Measurements from ENCODE around the gene TMEFF2. TPM values are rescaled to one million over a fixed set of nuclear protein-coding genes. Genes with fewer than 3 reads are reported as not detected.

Gene TMEFF2
- total RNA-seq, 1 donor from 2014 or later, result not detected

- intact Hi-C loops (cut with DNase I), result no loop called here
- no peak for DNase-seq
- H3K4me3 ChIP-seq, result no peak overlapping the region
- ATAC-seq, result no peak
- no peaks in the 10 kb centered on the region for H3K36me3 ChIP-seq
- no peak for TF ChIP-seq CTCF (IDR thresholded peaks at IDR 0.05)
- H3K27ac ChIP-seq, result no peak overlapping the region
- no peaks in the 10 kb centered on the region for H3K4me1 ChIP-seq
- H3K27me3 ChIP-seq, result no peaks in the 10 kb centered on the region
- peaks cover 5% of the 10 kb centered on the region for H3K9me3 ChIP-seq
Measured at GRCh38 chr2:192004188-192004963, 190.4 kb downstream of the TMEFF2 start.

- H3K36me3 ChIP-seq, result no peaks in the 10 kb centered on the region
- no peak overlapping the region for H3K4me3 ChIP-seq
- no peak for TF ChIP-seq CTCF (IDR thresholded peaks at IDR 0.05)
- peaks cover 4% of the 10 kb centered on the region for H3K9me3 ChIP-seq
- H3K27me3 ChIP-seq, result no peaks in the 10 kb centered on the region
- no peak overlapping the region for H3K27ac ChIP-seq
- H3K4me1 ChIP-seq, result no peaks in the 10 kb centered on the region
- intact Hi-C loops (cut with DNase I), result no loop called here
- no peak for DNase-seq
- ATAC-seq, result no peak
Measured at GRCh38 chr2:192002418-192002817, 192.3 kb downstream of the TMEFF2 start.

DNA sequence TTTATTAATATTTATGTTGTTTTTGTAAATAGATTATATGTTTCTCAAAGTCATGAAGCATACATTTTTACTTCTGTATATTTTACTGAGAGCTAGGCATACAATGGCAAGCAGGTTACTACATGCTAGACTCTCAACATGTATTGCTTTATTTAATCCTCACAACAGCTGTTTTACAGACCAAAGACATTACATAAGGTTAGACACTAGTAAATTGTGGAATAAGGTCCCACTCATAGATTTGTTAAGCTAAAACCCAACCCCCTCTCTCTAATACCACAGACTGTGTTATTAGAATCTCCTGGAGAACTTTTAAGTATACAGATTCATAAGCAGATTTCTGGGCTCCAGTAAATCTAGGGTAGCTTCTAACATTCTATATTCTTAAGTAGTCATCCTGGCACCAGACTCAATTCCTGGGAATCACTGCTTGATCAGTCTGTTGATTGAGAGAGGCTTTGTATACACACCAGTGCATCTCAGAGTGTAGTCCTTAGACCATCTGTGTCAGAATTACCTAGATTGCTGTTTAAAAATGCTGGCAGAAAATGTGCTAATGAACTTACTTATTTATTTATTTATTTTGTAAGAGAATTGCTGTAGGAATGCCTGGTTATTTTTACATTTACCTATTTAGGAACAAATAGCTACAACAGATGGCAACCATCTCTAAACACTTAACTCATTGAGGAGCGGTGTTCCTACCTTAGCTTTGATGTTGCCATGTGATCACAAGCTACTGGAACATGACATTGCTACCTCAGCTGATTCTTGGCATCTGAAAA lies 194.3 kb downstream of the TMEFF2 start:
- no peak for ATAC-seq
- TF ChIP-seq CTCF (IDR thresholded peaks at IDR 0.05), result no peak

GRCh38 chr2:191999101-191999841 lies 195.5 kb downstream of the TMEFF2 start:
- no peak for TF ChIP-seq CTCF (IDR thresholded peaks at IDR 0.05)
- ATAC-seq, result no peak
- intact Hi-C loops (cut with DNase I), result no loop called here
- Histone ChIP-seq H3K4me1 (no peaks in the 10 kb centered on the region), H3K36me3 (no peaks in the 10 kb centered on the region), H3K27ac (no peak overlapping the region), H3K27me3 (no peaks in the 10 kb centered on the region), H3K4me3 (no peak overlapping the region), H3K9me3 (no peaks in the 10 kb centered on the region)
- DNase-seq, result no peak

More for the DNA sequence above, 194.3 kb downstream of the TMEFF2 start:
- Histone ChIP-seq H3K27ac (no peak overlapping the region), H3K9me3 (no peaks in the 10 kb centered on the region), H3K36me3 (no peaks in the 10 kb centered on the region), H3K4me1 (no peaks in the 10 kb centered on the region), H3K27me3 (no peaks in the 10 kb centered on the region), H3K4me3 (no peak overlapping the region)
- DNase-seq, result no peak
- intact Hi-C loops (cut with DNase I), result no loop called here

DNA sequence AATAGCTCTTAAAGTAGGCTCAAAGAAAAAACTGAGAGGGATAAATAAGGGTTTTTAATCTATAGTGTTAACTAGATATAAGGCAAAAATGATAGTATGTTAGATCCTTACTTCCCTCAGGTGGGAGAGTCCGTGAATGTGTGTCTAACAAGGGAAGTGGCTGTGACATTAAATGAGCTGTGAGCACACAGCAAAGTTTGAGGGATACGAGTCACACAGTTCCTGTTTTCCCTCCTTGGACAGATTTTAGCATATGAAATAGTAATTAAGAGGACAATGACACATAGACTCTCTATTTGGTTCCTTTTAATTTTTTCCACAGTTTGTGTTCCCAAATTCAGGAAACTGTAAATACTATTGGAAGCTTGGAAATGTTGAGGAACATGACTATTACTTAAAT lies 199.4 kb downstream of the TMEFF2 start:
- TF ChIP-seq CTCF (IDR thresholded peaks at IDR 0.05), result no peak
- Histone ChIP-seq H3K9me3 (no peaks in the 10 kb centered on the region), H3K4me1 (no peaks in the 10 kb centered on the region), H3K36me3 (no peaks in the 10 kb centered on the region), H3K27me3 (no peaks in the 10 kb centered on the region), H3K27ac (no peak overlapping the region), H3K4me3 (no peak overlapping the region)
- DNase-seq (no peak), ATAC-seq (no peak)
- intact Hi-C loops (cut with DNase I), result no loop called here
